ENCODE measurements around the gene ROBO1.

DNA sequence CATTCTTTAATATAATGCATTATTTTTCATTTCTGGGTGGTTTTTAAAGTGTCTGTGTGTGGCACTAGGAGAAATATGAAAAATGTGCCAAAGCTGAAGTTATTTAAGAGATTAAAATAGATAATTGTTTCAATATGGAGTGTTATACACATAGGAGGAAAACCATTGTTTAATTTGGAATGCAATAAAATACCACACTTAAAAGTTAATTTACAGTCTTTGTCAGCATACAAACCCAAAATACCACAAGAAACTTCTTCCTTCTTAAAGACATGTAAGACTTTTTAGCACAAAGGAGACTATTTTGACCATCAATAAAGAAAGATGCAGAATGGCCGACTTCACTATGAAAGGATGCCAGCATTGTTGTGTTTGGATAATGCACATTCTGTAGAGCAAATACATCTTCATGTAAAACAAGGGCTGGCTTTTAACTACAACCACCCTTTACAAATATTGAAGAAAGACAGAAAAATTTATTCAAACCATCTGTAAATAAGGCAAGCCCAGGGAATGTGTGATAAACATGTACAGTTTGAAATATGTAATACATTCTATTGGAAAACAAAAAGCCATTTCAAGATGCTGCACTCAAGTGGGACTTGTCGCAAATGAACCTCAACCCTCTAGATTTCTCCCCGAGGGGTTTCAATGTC is 1146.6 kb downstream of the ROBO1 start:
- TF ChIP-seq, protein P1, sequence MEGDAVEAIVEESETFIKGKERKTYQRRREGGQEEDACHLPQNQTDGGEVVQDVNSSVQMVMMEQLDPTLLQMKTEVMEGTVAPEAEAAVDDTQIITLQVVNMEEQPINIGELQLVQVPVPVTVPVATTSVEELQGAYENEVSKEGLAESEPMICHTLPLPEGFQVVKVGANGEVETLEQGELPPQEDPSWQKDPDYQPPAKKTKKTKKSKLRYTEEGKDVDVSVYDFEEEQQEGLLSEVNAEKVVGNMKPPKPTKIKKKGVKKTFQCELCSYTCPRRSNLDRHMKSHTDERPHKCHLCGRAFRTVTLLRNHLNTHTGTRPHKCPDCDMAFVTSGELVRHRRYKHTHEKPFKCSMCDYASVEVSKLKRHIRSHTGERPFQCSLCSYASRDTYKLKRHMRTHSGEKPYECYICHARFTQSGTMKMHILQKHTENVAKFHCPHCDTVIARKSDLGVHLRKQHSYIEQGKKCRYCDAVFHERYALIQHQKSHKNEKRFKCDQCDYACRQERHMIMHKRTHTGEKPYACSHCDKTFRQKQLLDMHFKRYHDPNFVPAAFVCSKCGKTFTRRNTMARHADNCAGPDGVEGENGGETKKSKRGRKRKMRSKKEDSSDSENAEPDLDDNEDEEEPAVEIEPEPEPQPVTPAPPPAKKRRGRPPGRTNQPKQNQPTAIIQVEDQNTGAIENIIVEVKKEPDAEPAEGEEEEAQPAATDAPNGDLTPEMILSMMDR (conservative IDR thresholded peaks at IDR 0.05): no peak
- no peak for TF ChIP-seq ZFX (IDR thresholded peaks at IDR 0.05)
